NT2/D1 (cell line): ENCODE results near the gene ADH5.
"Not testable (repeated sequence)": the region's sequence is repeated elsewhere in the genome, so short reads cannot be mapped to it uniquely, and the experiment has no call there.

Experiments used
- YY1 ChIP-seq: IDR thresholded peaks from 2 replicates; pipeline ENCODE4 v1.6.1; 2011; ENCODE audit not compliant: insufficient read length, insufficient read depth
- ZNF274 ChIP-seq: IDR thresholded peaks from 2 replicates; pipeline ENCODE4 v1.6.1; 2011; ENCODE audit warnings: mild to moderate bottlenecking, low read depth, low read length

DNA sequence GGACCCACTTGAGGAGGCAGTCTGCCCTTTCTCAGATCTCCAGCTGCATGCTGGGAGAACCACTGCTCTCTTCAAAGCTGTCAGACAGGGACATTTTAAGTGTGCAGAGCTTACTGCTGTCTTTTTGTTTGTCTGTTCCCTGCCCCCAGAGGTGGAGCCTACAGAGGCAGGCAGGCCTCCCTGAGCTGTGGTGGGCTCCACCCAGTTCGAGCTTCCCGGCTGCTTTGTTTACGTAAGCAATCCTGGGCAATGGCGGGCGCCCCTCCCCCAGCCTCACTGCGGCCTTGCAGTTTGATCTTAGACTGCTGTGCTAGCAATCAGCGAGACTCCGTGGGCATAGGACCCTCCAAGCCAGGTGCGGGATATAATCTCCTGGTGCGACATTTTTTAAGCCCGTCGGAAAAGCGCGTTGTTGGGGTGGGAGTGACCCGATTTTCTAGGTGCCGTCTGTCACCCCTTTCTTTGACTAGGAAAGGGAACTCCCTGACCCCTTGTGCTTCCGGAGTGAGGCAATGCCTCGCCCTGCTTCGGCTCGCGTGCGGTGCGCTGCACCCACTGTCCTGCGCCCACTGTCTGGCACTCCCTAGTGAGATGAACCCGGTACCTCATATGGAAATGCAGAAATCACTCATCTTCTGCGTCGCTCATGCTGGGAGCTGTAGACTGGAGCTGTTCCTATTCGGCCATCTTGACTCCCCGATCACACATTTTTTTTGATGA lies 28.7 kb upstream of the ADH5 start:
- TF ChIP-seq YY1, ZNF274: not testable (repeated sequence)
